SJSA1 (cell line): ENCODE measurements around the gene MSI2. TPM values are rescaled to one million over a fixed set of nuclear protein-coding genes. Genes with fewer than 3 reads are reported as not detected.

Source experiments
- DNase-seq, 2 experiments: peaks; one replicate each; pipeline ENCODE4 v3.0.0-alpha.2; 2015 to 2020; ENCODE audit warnings: low spot score in 2 of 2, low read depth in 1 of 2
- H3K27ac ChIP-seq: fragments of 250-450 bp; sonication (Bioruptor Pico); 2 replicates; pipeline ENCODE4 v1.5.1; 2020; ENCODE audit warnings: mild to moderate bottlenecking, moderate library complexity
- H3K27me3 ChIP-seq: fragments of 250-450 bp; sonication (Bioruptor Pico); replicated peaks from 2 replicates; pipeline ENCODE4 v1.5.1; 2020; ENCODE audit warnings: mild to moderate bottlenecking, moderate library complexity
- H3K36me3 ChIP-seq: fragments of 250-450 bp; sonication (Bioruptor Pico); 2 replicates; pipeline ENCODE4 v1.5.1; 2020; ENCODE audit warnings: mild to moderate bottlenecking
- H3K4me1 ChIP-seq: fragments of 250-450 bp; sonication (Bioruptor Pico); replicated peaks from 2 replicates; pipeline ENCODE4 v1.6.1; 2021; ENCODE audit warnings: mild to moderate bottlenecking
- H3K4me3 ChIP-seq: fragments of 250-450 bp; sonication (Bioruptor Pico); 2 replicates; pipeline ENCODE4 v1.5.1; 2020; ENCODE audit warnings: mild to moderate bottlenecking
- H3K9me3 ChIP-seq: fragments of 250-450 bp; sonication (Bioruptor Pico); replicated peaks from 2 replicates; pipeline ENCODE4 v1.5.1; 2020; ENCODE audit warnings: mild to moderate bottlenecking
- total RNA-seq: library from RNA; depleted of rRNA; stranded (reverse); fragments of >200 nt; shearing (Covaris generic); gene quantifications from 2 replicates; pipeline ENCODE4 v1.2.3, GENCODE V29; 2014

The MSI2 gene
- total RNA-seq, 1 experiment from 2014 or later, result 39.8 TPM

DNA sequence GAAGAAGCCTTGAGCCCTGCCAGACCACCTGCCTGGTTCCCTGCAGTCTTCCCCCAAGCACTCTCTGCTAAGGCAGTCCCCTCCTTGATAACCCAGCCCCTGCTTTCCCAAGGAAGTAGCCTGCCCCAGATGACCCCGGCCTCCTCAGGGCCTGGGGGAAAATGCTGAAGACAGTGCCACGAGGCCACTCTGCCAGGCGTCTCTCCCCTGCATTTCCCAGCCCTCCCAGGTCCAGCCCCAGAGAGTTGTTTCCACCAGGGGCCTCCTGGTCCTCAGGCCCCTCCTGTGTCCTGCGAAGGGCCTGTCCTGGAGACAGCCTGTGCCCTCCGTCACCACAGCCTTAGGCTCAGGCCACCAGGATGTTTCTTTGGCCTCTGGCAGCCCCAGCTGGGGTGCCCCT, 392.4 kb downstream of the MSI2 start:
- H3K9me3 ChIP-seq, result no peaks in the 10 kb centered on the region; the same call in 1 of the 2 replicates
- H3K4me1 ChIP-seq, result peaks cover 15% of the 10 kb centered on the region
- H3K36me3 ChIP-seq, result peaks cover 6% of the 10 kb centered on the region; the same call in 1 of the 2 replicates
- H3K27ac ChIP-seq, result no peak overlapping the region
- DNase-seq, result no peak
- no peak overlapping the region for H3K4me3 ChIP-seq
- no peaks in the 10 kb centered on the region for H3K27me3 ChIP-seq

DNA sequence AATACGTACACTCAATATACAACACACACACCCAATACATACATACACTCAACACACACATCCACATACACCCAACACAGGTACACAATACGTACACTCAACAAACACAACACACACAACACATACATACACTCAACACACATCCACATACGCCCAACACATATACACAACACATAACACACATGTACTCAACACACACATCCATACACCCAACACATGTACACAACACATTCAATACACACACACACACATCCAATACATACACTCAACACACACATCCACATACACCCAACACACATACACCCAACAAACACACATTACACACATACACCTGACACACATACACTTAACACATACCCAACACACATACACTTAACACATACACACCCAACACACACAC, 392.9 kb downstream of the MSI2 start:
- Histone ChIP-seq H3K27me3 (no peaks in the 10 kb centered on the region), H3K27ac (no peak overlapping the region), H3K4me1 (peaks cover 15% of the 10 kb centered on the region), H3K4me3 (no peak overlapping the region), H3K36me3 (peaks cover 6% of the 10 kb centered on the region; the same call in 1 of the 2 replicates), H3K9me3 (no peaks in the 10 kb centered on the region; the same call in 1 of the 2 replicates)
- no peak for DNase-seq

DNA sequence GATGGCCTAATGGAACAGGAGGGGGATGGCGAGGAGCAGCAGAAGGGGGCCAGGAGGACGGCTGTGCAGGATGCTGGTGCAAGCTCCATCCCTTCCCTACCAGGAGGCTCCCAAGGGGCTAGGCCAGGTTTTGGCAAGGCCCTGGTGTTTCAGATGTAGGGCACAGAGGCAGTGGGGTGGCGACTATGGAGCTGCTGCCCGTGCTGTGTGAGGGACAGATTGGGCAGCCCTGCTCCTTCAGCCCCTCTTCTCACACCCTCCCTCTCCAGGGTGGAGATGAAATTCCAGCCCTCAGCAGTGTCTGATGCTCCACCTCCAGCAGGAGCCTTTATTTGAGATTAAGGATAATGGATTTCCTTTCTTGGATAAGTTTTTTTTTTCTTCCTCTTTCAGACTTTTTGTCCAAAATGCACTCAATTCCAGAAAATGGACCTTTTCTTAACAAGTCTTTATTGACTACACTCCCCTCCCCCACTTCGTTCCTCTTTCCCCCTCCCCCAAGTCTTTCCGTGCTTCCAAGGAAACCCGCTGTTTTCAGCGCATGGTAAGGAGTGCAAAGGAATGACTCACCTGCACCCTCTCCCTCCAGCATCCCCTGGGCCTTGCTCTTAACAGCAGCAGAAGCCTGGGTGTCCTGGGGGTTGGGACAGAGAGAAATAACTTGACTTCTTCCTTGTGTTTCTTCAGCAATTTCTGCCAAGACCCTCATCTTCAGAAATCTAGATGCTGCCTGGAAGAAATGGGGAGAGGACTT, 393.6 kb downstream of the MSI2 start:
- no peak overlapping the region for H3K4me3 ChIP-seq
- H3K27me3 ChIP-seq, result no peaks in the 10 kb centered on the region
- DNase-seq, result peak in 1 of 2 experiments; percentile 69
- H3K9me3 ChIP-seq, result no peaks in the 10 kb centered on the region; the same call in 1 of the 2 replicates
- H3K36me3 ChIP-seq, result peaks cover 6% of the 10 kb centered on the region; the same call in 1 of the 2 replicates
- H3K27ac ChIP-seq, result no peak overlapping the region
- H3K4me1 ChIP-seq, result peaks cover 15% of the 10 kb centered on the region

DNA sequence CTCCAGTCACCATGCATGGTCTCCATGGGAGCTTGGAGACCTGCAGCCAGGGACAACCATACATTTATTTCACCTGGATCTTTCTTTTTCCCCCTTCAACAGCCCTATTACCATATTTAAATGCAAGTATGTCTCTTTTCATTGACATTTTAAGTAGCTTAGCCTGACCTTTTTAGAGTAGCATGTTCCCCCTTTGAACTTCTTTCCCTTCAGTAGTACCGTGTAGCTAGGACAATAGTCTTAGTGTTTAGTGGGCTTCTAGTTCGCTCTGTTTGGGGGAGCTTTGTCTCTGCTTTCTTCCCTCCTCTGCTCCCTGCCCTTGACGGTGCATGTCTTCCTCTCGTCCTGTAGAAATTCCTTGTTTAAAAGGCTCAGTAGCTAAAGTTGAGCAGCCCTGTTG, 394.2 kb downstream of the MSI2 start:
- H3K27ac ChIP-seq, result no peak overlapping the region
- peaks cover 6% of the 10 kb centered on the region; the same call in 1 of the 2 replicates for H3K36me3 ChIP-seq
- H3K9me3 ChIP-seq, result no peaks in the 10 kb centered on the region; the same call in 1 of the 2 replicates
- peaks cover 15% of the 10 kb centered on the region for H3K4me1 ChIP-seq
- no peak for DNase-seq
- H3K4me3 ChIP-seq, result no peak overlapping the region
- no peaks in the 10 kb centered on the region for H3K27me3 ChIP-seq

DNA sequence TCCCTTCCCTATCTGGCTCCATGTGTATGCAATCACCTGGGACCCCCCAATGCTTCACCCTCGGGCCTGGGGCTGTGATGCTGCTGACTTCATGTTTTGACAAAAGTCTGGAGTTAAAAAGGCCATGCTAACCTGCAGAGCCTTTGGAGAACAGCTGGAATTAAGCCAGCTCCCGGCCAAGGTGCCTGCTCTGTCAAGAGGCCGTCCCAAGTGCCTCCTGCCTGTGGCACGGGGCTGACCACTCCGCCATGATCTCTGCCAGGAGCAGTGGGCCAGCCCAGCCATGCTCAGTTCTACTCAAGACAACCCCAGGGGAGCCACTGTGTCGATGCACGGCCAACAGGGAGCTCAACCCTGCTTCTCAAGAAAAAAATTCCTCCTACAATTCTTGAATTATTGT, 395.1 kb downstream of the MSI2 start:
- DNase-seq, result no peak
- H3K4me3 ChIP-seq, result no peak overlapping the region
- no peak overlapping the region for H3K27ac ChIP-seq
- H3K9me3 ChIP-seq, result no peaks in the 10 kb centered on the region; the same call in 1 of the 2 replicates
- H3K27me3 ChIP-seq, result no peaks in the 10 kb centered on the region
- H3K36me3 ChIP-seq, result peaks cover 6% of the 10 kb centered on the region; the same call in 1 of the 2 replicates
- peaks cover 15% of the 10 kb centered on the region for H3K4me1 ChIP-seq

DNA sequence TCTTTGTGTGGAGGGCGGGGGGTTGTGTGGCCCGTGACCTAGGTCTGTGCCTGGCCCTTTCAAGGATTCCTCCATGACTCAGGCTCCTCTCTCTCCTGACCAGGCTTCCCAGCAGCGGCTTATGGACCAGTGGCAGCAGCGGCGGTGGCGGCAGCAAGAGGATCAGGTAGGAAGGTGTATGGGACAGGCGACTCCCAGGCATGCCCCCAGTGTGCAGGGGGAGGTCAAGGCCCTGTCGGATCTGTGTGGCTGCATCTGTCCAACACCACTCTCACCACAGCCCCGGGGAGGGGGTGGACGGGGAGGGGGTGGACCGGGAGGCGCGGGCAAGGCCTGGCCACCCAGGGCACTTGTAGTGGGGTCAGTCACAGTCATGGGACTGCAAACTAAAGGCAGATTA, 395.7 kb downstream of the MSI2 start:
- no peak for DNase-seq
- Histone ChIP-seq H3K27me3 (no peaks in the 10 kb centered on the region), H3K4me3 (no peak overlapping the region), H3K9me3 (no peaks in the 10 kb centered on the region; the same call in 1 of the 2 replicates), H3K36me3 (peaks cover 6% of the 10 kb centered on the region; the same call in 1 of the 2 replicates), H3K4me1 (peaks cover 15% of the 10 kb centered on the region), H3K27ac (no peak overlapping the region)

DNA sequence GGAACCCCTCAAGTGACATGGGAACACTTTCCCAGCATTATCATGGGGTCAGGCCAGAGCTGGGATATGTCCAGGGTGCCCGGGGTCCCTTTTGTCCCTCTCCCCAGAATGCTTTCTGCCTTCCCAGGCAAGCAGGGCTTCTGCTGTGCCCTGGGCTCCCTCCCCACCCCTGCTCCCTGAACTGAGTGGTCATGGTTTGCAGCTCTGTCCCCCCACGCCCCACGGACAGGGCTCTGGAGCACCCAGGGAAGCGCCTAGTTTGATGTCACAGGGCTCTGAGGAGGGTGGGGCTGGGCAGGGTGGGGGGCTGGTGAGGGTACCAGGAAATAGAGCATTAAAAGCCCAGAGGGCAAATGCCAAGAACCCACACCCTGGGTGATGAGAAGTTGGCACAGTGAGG, 396.5 kb downstream of the MSI2 start:
- Histone ChIP-seq H3K4me3 (no peak overlapping the region), H3K27me3 (no peaks in the 10 kb centered on the region), H3K27ac (no peak overlapping the region), H3K9me3 (no peaks in the 10 kb centered on the region; the same call in 1 of the 2 replicates), H3K4me1 (peaks cover 15% of the 10 kb centered on the region), H3K36me3 (peaks cover 6% of the 10 kb centered on the region; the same call in 1 of the 2 replicates)
- no peak for DNase-seq

DNA sequence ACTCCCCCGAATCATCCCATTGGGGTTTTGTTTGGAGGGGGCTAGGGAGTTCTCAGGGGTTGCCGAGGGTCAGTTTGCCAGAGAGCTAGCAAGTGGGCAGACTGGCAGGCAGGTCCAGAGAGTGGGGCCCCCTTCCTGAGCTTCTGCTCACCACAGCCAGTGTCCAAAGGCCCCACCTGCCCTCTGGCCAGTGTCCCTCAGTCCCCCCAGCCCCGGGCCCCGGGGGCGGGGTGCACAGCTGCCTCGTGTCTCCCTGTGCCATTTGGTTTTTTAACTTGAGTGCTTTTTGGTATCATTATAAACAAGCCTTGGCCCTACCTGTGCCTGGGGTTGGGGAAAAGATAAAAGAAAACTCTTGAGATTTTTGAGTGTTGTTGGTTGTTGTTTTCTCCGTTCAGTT, 397.0 kb downstream of the MSI2 start:
- H3K9me3 ChIP-seq, result no peaks in the 10 kb centered on the region; the same call in 1 of the 2 replicates
- no peak overlapping the region for H3K4me3 ChIP-seq
- no peak for DNase-seq
- no peaks in the 10 kb centered on the region for H3K27me3 ChIP-seq
- H3K36me3 ChIP-seq, result peaks cover 6% of the 10 kb centered on the region; the same call in 1 of the 2 replicates
- no peak overlapping the region for H3K27ac ChIP-seq
- peaks cover 15% of the 10 kb centered on the region for H3K4me1 ChIP-seq

DNA sequence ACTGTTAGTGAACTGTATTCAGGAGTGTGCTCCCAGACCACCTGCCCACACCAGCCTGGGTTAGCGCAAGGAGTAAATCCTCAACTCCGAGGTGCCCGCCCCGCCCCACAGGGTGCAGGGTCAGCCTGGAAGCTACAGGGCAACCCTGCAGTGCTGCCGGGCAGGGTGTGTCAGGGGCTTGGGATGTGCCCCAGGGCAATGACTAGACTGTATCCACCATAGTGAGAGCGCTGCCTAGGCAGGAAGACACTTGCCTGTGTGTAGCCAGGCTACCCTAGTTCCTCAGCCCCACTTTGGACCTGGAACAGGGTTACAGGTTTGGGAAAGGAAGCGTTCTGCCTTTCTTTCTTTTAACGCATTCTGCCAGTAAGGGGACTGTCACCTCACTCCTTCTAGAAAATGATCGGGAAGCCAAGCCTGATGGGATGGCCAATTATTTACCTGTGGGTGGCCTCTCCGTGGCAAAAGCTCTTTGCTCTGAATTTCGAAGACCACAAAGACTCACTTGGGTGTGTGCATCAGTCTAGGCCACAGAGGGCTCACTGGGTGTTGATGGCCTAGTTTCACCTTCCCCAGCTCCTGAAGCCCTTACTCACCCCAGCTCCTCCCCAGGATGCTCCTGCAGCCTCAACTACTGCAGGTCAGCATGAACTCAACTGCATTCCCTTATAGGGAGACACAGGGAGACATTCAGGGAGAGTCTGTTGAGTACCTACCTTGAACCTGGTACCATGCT, 397.9 kb downstream of the MSI2 start:
- Histone ChIP-seq H3K4me1 (peaks cover 15% of the 10 kb centered on the region), H3K27me3 (no peaks in the 10 kb centered on the region), H3K9me3 (no peaks in the 10 kb centered on the region; the same call in 1 of the 2 replicates), H3K27ac (no peak overlapping the region), H3K4me3 (no peak overlapping the region), H3K36me3 (peaks cover 4% of the 10 kb centered on the region; the same call in 1 of the 2 replicates)
- DNase-seq, result no peak

DNA sequence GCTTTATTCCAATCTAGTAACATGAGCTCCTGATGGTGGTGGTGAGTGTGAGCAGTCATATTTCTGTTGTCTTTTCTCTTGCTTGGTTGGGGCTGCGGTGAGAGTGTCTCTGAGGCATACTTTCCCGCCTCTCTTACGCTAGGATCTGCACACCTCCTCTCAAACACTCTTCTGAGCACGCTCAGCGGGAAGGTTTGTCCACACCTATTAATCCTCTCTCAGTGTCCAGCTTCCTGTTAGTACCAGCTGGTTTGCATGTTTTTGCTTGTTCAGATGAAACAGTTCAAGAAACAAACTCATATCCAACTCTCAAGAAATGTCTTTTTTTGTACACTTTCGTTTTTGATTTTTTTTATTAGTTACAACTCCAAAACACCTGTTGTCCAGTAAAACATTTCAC, 399.2 kb downstream of the MSI2 start:
- DNase-seq, result no peak
- Histone ChIP-seq H3K4me3 (no peak overlapping the region), H3K36me3 (no peaks in the 10 kb centered on the region)

DNA sequence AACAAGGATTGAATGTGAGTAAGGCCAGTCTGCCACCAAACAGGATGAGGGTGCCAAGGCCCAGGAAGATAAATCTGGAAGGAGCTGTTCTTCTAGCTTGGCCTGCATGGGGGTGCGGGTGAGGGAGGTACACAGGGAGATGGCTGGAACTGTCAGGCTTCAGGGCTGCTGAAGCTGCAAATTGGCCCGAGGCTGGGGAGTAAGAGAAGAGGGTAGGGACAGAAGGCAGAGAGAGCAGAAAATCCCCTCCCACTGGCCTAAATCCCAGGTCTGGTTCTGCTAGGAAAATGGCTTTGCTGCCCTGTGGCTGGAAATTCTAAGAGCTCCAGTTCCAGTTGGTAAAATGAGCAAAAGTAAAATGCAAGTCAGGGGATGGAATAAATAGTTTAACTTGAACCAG, 400.9 kb downstream of the MSI2 start:
- DNase-seq, result no peak
- no peaks in the 10 kb centered on the region for H3K9me3 ChIP-seq
- no peaks in the 10 kb centered on the region for H3K36me3 ChIP-seq
- H3K27ac ChIP-seq, result no peak overlapping the region
- H3K4me3 ChIP-seq, result no peak overlapping the region
- no peaks in the 10 kb centered on the region; the same call in 1 of the 2 replicates for H3K4me1 ChIP-seq
- H3K27me3 ChIP-seq, result no peaks in the 10 kb centered on the region

More for the DNA sequence above, 399.2 kb downstream of the MSI2 start:
- Histone ChIP-seq H3K27me3 (no peaks in the 10 kb centered on the region), H3K9me3 (no peaks in the 10 kb centered on the region), H3K27ac (no peak overlapping the region), H3K4me1 (peaks cover 3% of the 10 kb centered on the region; the same call in 1 of the 2 replicates)

DNA sequence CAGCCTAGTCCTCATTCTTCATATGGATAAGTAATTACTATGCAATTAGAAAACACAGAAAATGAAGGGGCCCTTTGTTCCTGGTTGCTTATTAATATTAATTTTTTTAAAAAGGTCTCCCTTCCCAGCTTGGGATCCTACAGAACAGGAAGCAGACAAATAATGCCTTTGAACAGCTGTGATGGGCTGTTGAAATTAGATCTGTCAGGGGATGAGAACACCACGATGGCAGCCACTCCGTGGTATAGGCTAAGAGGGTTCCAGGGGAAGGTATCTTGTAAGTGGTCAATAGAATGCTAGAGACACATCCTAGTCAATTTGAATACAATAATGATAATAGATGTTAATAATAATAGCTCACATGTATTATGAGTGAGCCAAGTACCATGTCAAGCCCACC, 405.7 kb downstream of the MSI2 start:
- DNase-seq, result no peak
- H3K9me3 ChIP-seq, result no peaks in the 10 kb centered on the region
- H3K27me3 ChIP-seq, result no peaks in the 10 kb centered on the region
- H3K4me3 ChIP-seq, result no peak overlapping the region
- peak overlapping the region; percentile 4; the same call in 1 of the 2 replicates for H3K27ac ChIP-seq
- H3K4me1 ChIP-seq, result peaks cover 19% of the 10 kb centered on the region
- H3K36me3 ChIP-seq, result no peaks in the 10 kb centered on the region

DNA sequence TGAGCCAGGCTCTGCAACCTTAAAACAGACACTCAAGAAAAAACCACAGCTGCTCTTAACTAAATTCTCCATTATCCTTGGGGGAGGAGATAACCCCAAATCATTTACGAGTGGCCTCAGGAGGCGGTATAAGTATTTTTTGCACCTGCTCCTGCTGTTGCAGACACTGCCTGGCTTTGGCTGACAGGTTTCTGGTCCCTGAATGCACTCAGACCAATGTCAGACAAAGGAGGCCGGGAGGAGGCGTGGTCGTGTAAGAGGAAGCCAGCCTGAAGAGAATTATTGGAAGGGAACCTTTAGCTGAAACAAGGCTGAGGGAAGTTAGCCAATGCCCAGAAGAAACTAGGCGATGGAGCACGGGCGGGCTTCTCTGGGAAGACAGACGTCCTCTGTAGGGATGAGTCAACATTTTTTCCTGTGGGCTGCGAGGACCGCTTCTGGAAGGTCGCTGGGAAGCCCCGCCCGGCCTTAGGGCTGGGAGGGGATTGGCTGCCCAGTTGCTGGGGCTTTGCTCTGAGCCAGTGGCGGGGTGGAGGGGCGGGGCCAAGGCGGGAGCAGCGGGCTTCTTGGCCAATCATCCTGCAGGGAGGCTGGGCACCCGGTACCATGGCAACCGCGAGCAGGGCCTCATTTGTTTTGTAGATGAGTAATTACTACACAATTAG, 406.5 kb downstream of the MSI2 start:
- Histone ChIP-seq H3K36me3 (no peaks in the 10 kb centered on the region), H3K27ac (peak overlapping the region; percentile 89), H3K4me3 (no peak overlapping the region), H3K9me3 (no peaks in the 10 kb centered on the region), H3K4me1 (peaks cover 19% of the 10 kb centered on the region), H3K27me3 (no peaks in the 10 kb centered on the region)
- peak; percentile 98 to 100 for DNase-seq
